K562 (cell line): Measurements from ENCODE around the gene HES4. TPM values are rescaled to one million over a fixed set of nuclear protein-coding genes. Genes with fewer than 3 reads are reported as not detected.
A peak's percentile ranks its signal among the peaks of the same experiment; 100 is the strongest.

Experiments
- ATAC-seq: fragments of 200-7000 bp; cut with Tn5 transposase; 3 replicates; pipeline ENCODE4 v1.9.1; 2020; ENCODE audit warnings: moderate library complexity
- BruUV-seq: library from RNA; stranded (reverse); fragments of 400-500 nt; replicated peaks from 2 replicates; lab custom pipeline; 2021; lab: Mats Ljungman, UMichigan
- CTCF ChIA-PET: fragments of 300-600 bp; formaldehyde crosslinking; extraction: SDS; loops from one replicate; lab custom pipeline; 2021; ENCODE audit warnings: low intra/inter-chr PET ratio; lab: Yijun Ruan, JAX
- POLR2A ChIA-PET: fragments of 300-600, 350-650 bp; sonication (Branson Sonifier 250); formaldehyde crosslinking; extraction: SDS; loops from one replicate; lab custom pipeline; 2021; ENCODE audit warnings: antibody characterized with exemption, inconsistent platforms; lab: Yijun Ruan, JAX
- DNase-seq, 4 experiments: peaks; one replicate each; pipeline versions ENCODE4 v3.0.0 to v3.0.0-alpha.2; 2011 to 2018; ENCODE audit warnings: low spot score in 3 of 4, mixed read lengths in 3 of 4; ENCODE audit errors: extremely low read depth in 1 of 4
- FAIRE-seq: peaks from 2 replicates; lab custom pipeline; 2011; peaks lifted over from hg19 to GRCh38; lab: Jason Lieb, UNC
- H2AFZ ChIP-seq: 2 replicates; pipeline ENCODE4 v1.6.0; 2011; ENCODE audit warnings: low read depth, low read length, control low read depth, inconsistent platforms
- H3K27ac ChIP-seq: fragments of 200-600 bp; 3 replicates; pipeline ENCODE4 v1.8.0; 2011; ENCODE audit warnings: low read depth, mild to moderate bottlenecking, control low read depth, inconsistent platforms, low read length, moderate library complexity, mixed read lengths; ENCODE audit errors: extremely low read depth
- H3K27me3 ChIP-seq, 2 experiments: fragments of 300-600 bp in 1 of 2; 2 replicates in 1 of 2; 3 replicates in 1 of 2; pipeline versions ENCODE4 v1.6.0 to v1.8.0; 2011; ENCODE audit warnings: inconsistent platforms in 2 of 2, low read length in 2 of 2, mild to moderate bottlenecking in 1 of 2, mixed read lengths in 1 of 2, moderate library complexity in 1 of 2; ENCODE audit not compliant: control insufficient read depth in 2 of 2, insufficient read depth in 2 of 2
- H3K36me3 ChIP-seq: fragments of 300-600 bp; 3 replicates; pipeline ENCODE4 v1.8.0; 2011; ENCODE audit warnings: mild to moderate bottlenecking, low read length, inconsistent platforms; ENCODE audit not compliant: control insufficient read depth, insufficient read depth
- H3K4me1 ChIP-seq, 2 experiments: fragments of 200-600 bp in 1 of 2; replicated peaks in 1 of 2; 2 replicates in 1 of 2; 3 replicates in 1 of 2; pipeline versions ENCODE4 v1.5.1 to v1.8.0; 2011; ENCODE audit warnings: inconsistent platforms in 2 of 2, low read length in 2 of 2, mild to moderate bottlenecking in 1 of 2, mixed read lengths in 1 of 2, moderate library complexity in 1 of 2; ENCODE audit not compliant: control insufficient read depth in 2 of 2, insufficient read depth in 2 of 2
- H3K4me2 ChIP-seq: 2 replicates; pipeline ENCODE4 v1.6.1; 2011; ENCODE audit warnings: low read length, control low read depth, inconsistent platforms, mixed read lengths; ENCODE audit not compliant: insufficient read depth
- H3K4me3 ChIP-seq: fragments of 200-600 bp; sonication (generic), shearing (Covaris generic); 2 replicates; pipeline ENCODE4 v1.5.1; 2016; ENCODE audit warnings: control low read depth, inconsistent platforms
- H3K79me2 ChIP-seq: fragments of 200-600 bp; 3 replicates; pipeline ENCODE4 v1.8.0; 2011; ENCODE audit warnings: low read length, inconsistent platforms; ENCODE audit not compliant: control insufficient read depth, insufficient read depth
- H3K9ac ChIP-seq, 2 experiments: 2 replicates each; pipeline versions ENCODE4 v1.6.0 to v1.6.1; 2011; ENCODE audit warnings: low read depth in 2 of 2, low read length in 2 of 2, control low read depth in 1 of 2, inconsistent platforms in 1 of 2, mild to moderate bottlenecking in 1 of 2, mixed read lengths in 1 of 2; ENCODE audit not compliant: insufficient read depth in 1 of 2
- H3K9me1 ChIP-seq: one replicate; pipeline ENCODE4 v1.6.0; 2011; ENCODE audit warnings: inconsistent platforms, mild to moderate bottlenecking, low read length, moderate library complexity; ENCODE audit not compliant: control insufficient read depth, insufficient read depth
- H3K9me3 ChIP-seq: replicated peaks from 2 replicates; pipeline ENCODE4 v1.5.1; 2011; ENCODE audit warnings: low read depth, low read length, inconsistent platforms; ENCODE audit not compliant: control insufficient read depth, insufficient read depth
- H4K20me1 ChIP-seq: replicated peaks from 2 replicates; pipeline ENCODE4 v1.6.1; 2011; ENCODE audit warnings: low read length, inconsistent platforms, mixed read lengths; ENCODE audit not compliant: control insufficient read depth, insufficient read depth
- BRF2 ChIP-seq: IDR thresholded peaks from 3 replicates; pipeline ENCODE4 v1.6.1; 2011; ENCODE audit warnings: borderline replicate concordance, mild to moderate bottlenecking; ENCODE audit not compliant: insufficient read length, insufficient read depth
- CEBPB ChIP-seq: fragments of 450-650 bp; IDR thresholded peaks from 2 replicates; pipeline ENCODE4 v1.6.1; 2016; ENCODE audit warnings: missing genetic modification characterization, missing compliant biosample characterization
- HNRNPL ChIP-seq: fragments of 200-400 bp; formaldehyde crosslinking; IDR thresholded peaks from 2 replicates; pipeline ENCODE4 v1.6.1; 2017; ENCODE audit warnings: low read depth, mild to moderate bottlenecking, low read length
- MAX ChIP-seq: sonication (generic); formaldehyde crosslinking; IDR thresholded peaks from 2 replicates; pipeline ENCODE4 v1.9.0; 2022; ENCODE audit warnings: mild to moderate bottlenecking, missing genetic modification reagents
- NFYB ChIP-seq: IDR thresholded peaks from 2 replicates; pipeline ENCODE4 v1.6.1; 2011; ENCODE audit warnings: mild to moderate bottlenecking, moderate library complexity; ENCODE audit not compliant: insufficient read length; ENCODE audit errors: extremely low read depth
- RFX1 ChIP-seq: fragments of 450-650 bp; IDR thresholded peaks from 2 replicates; pipeline ENCODE4 v1.6.1; 2016; ENCODE audit warnings: mild to moderate bottlenecking, moderate library complexity
- RNF2 ChIP-seq: sonication (generic); IDR thresholded peaks from 2 replicates; pipeline ENCODE4 v1.6.1; 2016
- TEAD4 ChIP-seq, 2 experiments: sonication (generic) in 1 of 2; formaldehyde crosslinking in 1 of 2; IDR thresholded peaks; 2 replicates each; pipeline versions ENCODE4 v1.6.1 to v1.8.0; 2012 to 2022; ENCODE audit warnings: borderline replicate concordance in 1 of 2, inconsistent platforms in 1 of 2, low read length in 1 of 2, mild to moderate bottlenecking in 1 of 2, missing genetic modification reagents in 1 of 2
- ZNF232 ChIP-seq: sonication (generic); formaldehyde crosslinking; IDR thresholded peaks from 2 replicates; pipeline ENCODE4 v1.8.0; 2022; ENCODE audit warnings: mild to moderate bottlenecking, missing genetic modification reagents
- WGBS: fragments of 100-300 bp; shearing (Covaris generic); methylation state at CpG from one replicate; pipeline ENCODE4 v1.1.6; 2016; ENCODE audit warnings: low coverage, mixed read lengths; ENCODE audit not compliant: insufficient coverage; ENCODE audit errors: missing lambda C conversion rate; 5-methylcytosine and 5-hydroxymethylcytosine counted together
- in situ Hi-C: fragments of 300-500 bp; cut with MboI; formaldehyde crosslinking; loops from 4 replicates; pipeline ENCODE4 v1.15.0; 2018; ENCODE audit warnings: inconsistent platforms, mixed read lengths
- intact Hi-C: fragments of 100-400 bp; cut with micrococcal nuclease; formaldehyde crosslinking; loops from 2 replicates; pipeline ENCODE4 v1.14.2; 2022
- polyA plus RNA-seq, 8 experiments: library from polyadenylated mRNA; depleted of rRNA in 4 of 8; stranded (reverse) in 5 of 8; unstranded in 3 of 8; fragments of >200 nt; fragmentation: Nextera tagmentation in 2 of 8; fragmentation: Illumina TruSeq in 1 of 8; extraction: Ambion mirVana in 2 of 8; extraction: Trizol in 1 of 8; gene quantifications; 2 replicates each; pipeline versions ENCODE4 v1.2.1 to v1.2.3, GENCODE V29; 2011 to 2014; ENCODE audit warnings: inconsistent platforms in 1 of 8, missing spikeins in 1 of 8
- total RNA-seq, 7 experiments: library from RNA; depleted of rRNA in 6 of 7; stranded (reverse); fragments of >200 nt in 6 of 7; fragmentation: Illumina TruSeq in 2 of 7; extraction: Trizol in 2 of 7; gene quantifications; 2 replicates each; pipeline versions ENCODE4 v1.2.1 to v1.2.3, GENCODE V29; 2011 to 2021; ENCODE audit warnings: low replicate concordance in 1 of 7

HES4 gene
- total and polyA plus RNA-seq, 9 of the 15 experiments (the other 6 are each of a cell fraction or from before 2014, with no cell fraction given), result 0.21 to 43.7 (median 5.3) TPM; not detected in 2

- H3K4me1 ChIP-seq, result peaks cover 0 to 54% of the 10 kb centered on the region in 2 experiments; a peak in 2 of 5 replicates
- H3K36me3 ChIP-seq, result peaks cover 85% of the 10 kb centered on the region; the same call in 2 of the 3 replicates
- in situ Hi-C loops (no loop called here), intact Hi-C loops (no loop called here)
- H4K20me1 ChIP-seq, result no peaks in the 10 kb centered on the region
- no peak overlapping the region for H3K4me2 ChIP-seq
- POLR2A ChIA-PET, result no interaction called here
- FAIRE-seq, result no peak
- H3K9ac ChIP-seq, result no peak overlapping the region
- H3K9me3 ChIP-seq, result no peaks in the 10 kb centered on the region
- H3K27me3 ChIP-seq, result no peaks in the 10 kb centered on the region
- ATAC-seq, result no peak
- H3K27ac ChIP-seq, result no peak overlapping the region
- H3K9me1 ChIP-seq, result no peaks in the 10 kb centered on the region
- no peak overlapping the region for H3K4me3 ChIP-seq
- 93% methylated on average over 10 of the region's 20 CpGs for WGBS
- DNase-seq, result no peak
- H2AFZ ChIP-seq, result no peak overlapping the region
- TSS peak; percentile 37 for BruUV-seq
- no peak for TF ChIP-seq CEBPB (tag)
- H3K79me2 ChIP-seq, result no peaks in the 10 kb centered on the region; the same call in 2 of the 3 replicates
- CTCF ChIA-PET, result no interaction called here
Measured at GRCh38 chr1:1046243-1046642, 46.3 kb upstream of the HES4 start.

GRCh38 chr1:1045129-1045528 is 45.2 kb upstream of the HES4 start:
- Histone ChIP-seq H3K4me2 (no peak overlapping the region), H3K27ac (no peak overlapping the region), H4K20me1 (no peaks in the 10 kb centered on the region; the same call in 1 of the 2 replicates), H3K79me2 (no peaks in the 10 kb centered on the region; the same call in 2 of the 3 replicates), H3K4me3 (no peak overlapping the region), H3K36me3 (peaks cover 76% of the 10 kb centered on the region; the same call in 2 of the 3 replicates), H3K4me1 (peaks cover 5 to 55% of the 10 kb centered on the region in 2 experiments; a peak in 4 of 5 replicates), H3K9me3 (no peaks in the 10 kb centered on the region), H3K9me1 (no peaks in the 10 kb centered on the region), H3K9ac (peak overlapping the region in 1 of 2 experiments; percentile 36; a peak in 2 of 4 replicates), H3K27me3 (no peaks in the 10 kb centered on the region), H2AFZ (no peak overlapping the region)
- no TSS peak for BruUV-seq
- intact Hi-C loops (no loop called here), in situ Hi-C loops (no loop called here)
- CTCF ChIA-PET, result no interaction called here
- DNase-seq (no peak), ATAC-seq (no peak), FAIRE-seq (no peak)
- POLR2A ChIA-PET, result no interaction called here
- WGBS, result 95% methylated on average over 23 of the region's 23 CpGs
- no peak for TF ChIP-seq BRF2
- no peak for TF ChIP-seq RFX1
- TF ChIP-seq TEAD4 (IDR thresholded peaks at IDR 0.05; ENCODE audit: low read length), result no peak
- no peak for TF ChIP-seq TEAD4 (CRISPR knock-in tag; IDR thresholded peaks at IDR 0.05; ENCODE audit: borderline replicate concordance)
- TF ChIP-seq RNF2, result no peak
- no peak for TF ChIP-seq NFYB
- no peak for TF ChIP-seq ZNF232 (CRISPR knock-in tag)
- no peak for TF ChIP-seq HNRNPL
- no peak for TF ChIP-seq MAX (CRISPR knock-in tag)
